Immature natural killer cell (primary cell): ENCODE measurements around the gene TCFL5. TPM values are rescaled to one million over a fixed set of nuclear protein-coding genes. Genes with fewer than 3 reads are reported as not detected.
A peak's percentile ranks its signal among the peaks of the same experiment; 100 is the strongest.

Experiments used
- DNase-seq, 3 donors: peaks; one replicate each; pipeline ENCODE4 v3.0.0; 2022; ENCODE audit warnings: mixed read lengths in 1 of 3
- H3K27ac Mint-ChIP-seq, 6 donors: one replicate each; pipeline ENCODE4 v1.8.0; 2020; ENCODE audit warnings: mixed read lengths in 6 of 6, mild to moderate bottlenecking in 5 of 6, inconsistent platforms in 4 of 6, moderate library complexity in 3 of 6
- H3K27me3 Mint-ChIP-seq, 3 donors: one replicate each; pipeline ENCODE4 v1.8.0; 2020 to 2021; ENCODE audit warnings: low read depth in 3 of 3, mild to moderate bottlenecking in 3 of 3, mixed read lengths in 3 of 3, moderate library complexity in 3 of 3, inconsistent platforms in 1 of 3
- H3K36me3 Mint-ChIP-seq, 3 donors: one replicate each; pipeline ENCODE4 v1.8.0; 2020; ENCODE audit warnings: mixed read lengths in 3 of 3, inconsistent platforms in 2 of 3, mild to moderate bottlenecking in 2 of 3
- H3K4me1 Mint-ChIP-seq, 2 donors: one replicate each; pipeline ENCODE4 v1.8.0; 2020; ENCODE audit warnings: inconsistent platforms in 2 of 2, mild to moderate bottlenecking in 2 of 2, mixed read lengths in 2 of 2, moderate library complexity in 1 of 2
- H3K4me3 Mint-ChIP-seq, 5 donors: one replicate each; pipeline ENCODE4 v1.8.0; 2020; ENCODE audit warnings: mild to moderate bottlenecking in 5 of 5, mixed read lengths in 5 of 5, inconsistent platforms in 3 of 5, moderate library complexity in 3 of 5
- H3K9me3 Mint-ChIP-seq, 6 donors: one replicate each; pipeline ENCODE4 v1.8.0; 2020; ENCODE audit warnings: mild to moderate bottlenecking in 6 of 6, mixed read lengths in 6 of 6, inconsistent platforms in 4 of 6, moderate library complexity in 3 of 6
- polyA plus RNA-seq, 3 donors: library from polyadenylated mRNA; unstranded; fragments of 300-500 nt; fragmentation: Illumina TruSeq; gene quantifications; one replicate each; pipeline ENCODE4 v1.2.3, GENCODE V29; 2021

Gene TCFL5
- polyA plus RNA-seq, 3 donors from 2014 or later = 0.63 to 2.1 (median 1.1) TPM

DNA sequence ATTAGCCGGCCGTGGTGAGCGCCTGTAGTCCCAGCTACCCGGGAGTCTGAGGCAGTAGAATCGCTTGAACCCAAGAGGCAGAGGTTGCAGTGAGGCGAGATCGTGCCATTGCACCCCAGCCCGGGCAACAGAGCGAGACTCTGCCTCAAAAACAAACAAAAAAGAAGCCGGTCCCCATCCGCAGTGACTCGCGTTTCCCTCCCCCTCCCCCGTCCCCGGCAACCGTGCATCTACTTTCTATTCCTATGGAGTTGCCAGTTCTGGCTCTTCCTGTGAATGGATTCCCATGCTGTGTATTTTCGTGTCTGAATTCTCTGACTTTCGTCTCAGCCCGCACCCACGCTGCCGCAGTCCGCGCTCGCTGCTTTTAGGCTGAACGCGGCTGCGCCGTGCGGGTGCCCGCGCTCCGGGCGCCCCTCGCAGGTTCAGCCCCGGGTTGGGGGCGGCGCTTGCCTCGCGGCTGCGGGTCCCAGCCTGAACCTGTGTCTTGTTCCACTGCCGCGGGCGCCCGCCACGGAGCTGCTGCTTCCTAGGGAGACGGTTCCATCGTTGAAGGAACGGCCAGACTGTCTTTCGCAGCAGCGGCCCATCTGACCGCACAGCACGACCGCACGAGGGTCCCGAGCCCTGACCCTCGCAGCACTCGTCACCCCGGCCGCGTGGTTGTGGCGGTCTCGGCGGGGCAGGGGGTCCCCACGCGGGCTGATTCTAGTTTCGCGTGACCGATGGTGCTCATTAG, 66.4 kb downstream of the TCFL5 start:
- H3K27me3 Mint-ChIP-seq = peaks cover 15 to 22% (median 16%) of the 10 kb centered on the region in 3 donors
- H3K4me3 Mint-ChIP-seq = peak overlapping the region; percentile 87 to 92 (median 92)
- H3K4me1 Mint-ChIP-seq = peaks cover 29 to 48% of the 10 kb centered on the region in 2 donors
- H3K27ac Mint-ChIP-seq = peak overlapping the region; percentile 82 to 97 (median 95)
- DNase-seq = peak; percentile 55 to 63 (median 58)
- peaks cover 3 to 11% (median 8%) of the 10 kb centered on the region in 3 donors for H3K36me3 Mint-ChIP-seq
- H3K9me3 Mint-ChIP-seq = no peaks in the 10 kb centered on the region

DNA sequence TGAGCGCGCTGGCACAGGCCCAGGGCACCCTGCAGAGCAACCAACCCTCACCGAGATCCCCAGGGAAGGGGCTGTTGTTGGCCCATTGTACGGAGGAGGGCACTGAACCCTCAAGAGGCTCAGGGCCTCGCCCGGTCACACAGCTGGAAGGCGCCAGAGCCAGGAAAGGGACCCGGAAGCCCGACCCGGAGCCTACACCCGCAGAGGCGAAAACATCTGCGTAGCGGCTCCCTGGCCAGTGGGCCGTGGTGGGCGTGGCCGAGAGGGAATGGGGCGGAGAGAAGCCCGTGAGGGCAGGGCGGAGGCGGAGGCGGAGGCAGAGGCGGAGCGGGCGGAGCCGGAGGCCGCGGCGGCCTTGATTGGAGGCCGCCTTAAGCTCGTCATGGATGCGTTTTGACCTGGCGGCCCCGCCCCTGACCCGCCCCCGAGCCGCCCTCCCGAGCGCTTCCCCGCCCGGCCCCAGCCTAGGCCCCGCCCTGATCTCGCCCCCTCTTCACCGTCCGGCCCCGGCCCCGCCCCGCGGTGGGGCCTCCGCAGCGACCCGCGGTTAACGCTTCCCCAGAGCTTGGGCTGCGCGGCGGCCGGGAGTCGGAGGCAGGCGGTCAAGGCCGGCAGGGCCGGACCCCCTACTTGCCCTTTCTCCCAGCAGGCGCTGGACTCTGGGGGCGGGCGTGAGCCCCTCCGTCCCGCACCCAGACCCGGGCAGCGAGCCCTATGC, 67.5 kb downstream of the TCFL5 start:
- H3K9me3 Mint-ChIP-seq = no peaks in the 10 kb centered on the region
- peak overlapping the region; percentile 82 to 96 (median 95) for H3K27ac Mint-ChIP-seq
- DNase-seq = peak; percentile 97 to 99 (median 98)
- H3K4me1 Mint-ChIP-seq = peaks cover 29 to 46% of the 10 kb centered on the region in 2 donors
- H3K36me3 Mint-ChIP-seq = peaks cover 3 to 6% (median 4%) of the 10 kb centered on the region in 3 donors
- H3K27me3 Mint-ChIP-seq = peaks cover 15 to 22% (median 16%) of the 10 kb centered on the region in 3 donors
- peak overlapping the region; percentile 87 to 92 (median 92) for H3K4me3 Mint-ChIP-seq

DNA sequence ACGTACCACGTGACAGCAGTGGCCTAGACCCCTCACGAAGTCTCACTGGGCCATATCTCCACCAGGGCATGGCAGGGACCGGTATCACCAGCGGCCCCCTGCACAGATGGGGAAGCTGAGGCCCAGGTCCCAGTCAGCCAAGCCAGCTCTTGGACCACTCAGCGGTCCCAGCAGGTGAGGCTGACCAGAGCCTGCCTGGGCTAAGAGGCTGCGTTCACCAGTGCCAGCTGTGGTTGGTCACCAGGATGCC, 67.9 kb downstream of the TCFL5 start:
- Mint-ChIP-seq H3K4me1 (peaks cover 29 to 46% of the 10 kb centered on the region in 2 donors), H3K9me3 (no peaks in the 10 kb centered on the region), H3K27me3 (peaks cover 15 to 22% (median 16%) of the 10 kb centered on the region in 3 donors), H3K36me3 (peaks cover 3 to 5% (median 4%) of the 10 kb centered on the region in 3 donors), H3K4me3 (peak overlapping the region; percentile 75 to 92 (median 81)), H3K27ac (peak overlapping the region; percentile 82 to 96 (median 94))
- no peak for DNase-seq

DNA sequence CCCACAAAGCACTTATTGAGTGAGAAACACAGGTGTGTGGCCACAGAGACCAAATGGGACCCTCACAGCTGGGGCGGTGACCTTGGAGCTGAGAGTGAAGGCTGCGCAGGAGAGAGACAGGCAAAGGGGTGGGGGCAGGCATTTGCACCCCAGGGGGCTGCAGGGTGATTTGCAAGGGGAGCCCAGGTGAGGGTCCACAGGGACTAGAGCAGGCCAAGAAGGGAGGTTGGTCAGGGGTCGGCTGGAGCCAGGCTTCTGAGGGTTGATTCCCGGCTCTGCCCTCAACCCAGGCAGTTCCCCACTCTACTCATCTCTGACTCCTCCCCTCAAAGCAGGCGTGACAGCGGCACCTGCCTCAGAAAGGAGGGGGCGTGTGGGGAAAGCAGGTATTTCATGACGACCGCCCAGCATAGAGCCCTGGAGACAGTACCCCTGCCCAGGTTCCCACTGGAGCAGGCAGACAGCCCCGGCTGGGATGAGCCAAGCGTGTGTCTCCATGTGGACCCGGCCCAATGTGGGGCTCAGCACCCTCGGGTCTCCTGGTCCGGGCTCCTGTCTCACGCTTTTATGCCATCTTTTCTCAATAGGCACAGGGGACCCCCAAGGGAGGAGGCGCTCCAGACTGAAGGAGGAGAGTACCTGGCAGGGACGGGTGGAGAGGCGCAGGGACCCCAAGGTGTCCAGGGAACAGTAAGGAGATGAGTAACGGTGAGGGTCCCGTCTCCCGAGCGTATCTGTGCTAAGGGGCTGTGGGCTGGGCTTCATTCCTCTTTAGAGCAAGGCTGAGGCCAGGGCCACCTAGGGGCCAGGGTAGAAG, 68.5 kb downstream of the TCFL5 start:
- Mint-ChIP-seq H3K36me3 (peaks cover 0 to 3% (median 0%) of the 10 kb centered on the region in 3 donors), H3K27ac (peak overlapping the region; percentile 82 to 96 (median 94)), H3K4me3 (peak overlapping the region; percentile 66 to 92 (median 81)), H3K27me3 (peaks cover 15 to 21% (median 16%) of the 10 kb centered on the region in 3 donors), H3K9me3 (no peaks in the 10 kb centered on the region), H3K4me1 (peaks cover 24 to 44% of the 10 kb centered on the region in 2 donors)
- DNase-seq = no peak

DNA sequence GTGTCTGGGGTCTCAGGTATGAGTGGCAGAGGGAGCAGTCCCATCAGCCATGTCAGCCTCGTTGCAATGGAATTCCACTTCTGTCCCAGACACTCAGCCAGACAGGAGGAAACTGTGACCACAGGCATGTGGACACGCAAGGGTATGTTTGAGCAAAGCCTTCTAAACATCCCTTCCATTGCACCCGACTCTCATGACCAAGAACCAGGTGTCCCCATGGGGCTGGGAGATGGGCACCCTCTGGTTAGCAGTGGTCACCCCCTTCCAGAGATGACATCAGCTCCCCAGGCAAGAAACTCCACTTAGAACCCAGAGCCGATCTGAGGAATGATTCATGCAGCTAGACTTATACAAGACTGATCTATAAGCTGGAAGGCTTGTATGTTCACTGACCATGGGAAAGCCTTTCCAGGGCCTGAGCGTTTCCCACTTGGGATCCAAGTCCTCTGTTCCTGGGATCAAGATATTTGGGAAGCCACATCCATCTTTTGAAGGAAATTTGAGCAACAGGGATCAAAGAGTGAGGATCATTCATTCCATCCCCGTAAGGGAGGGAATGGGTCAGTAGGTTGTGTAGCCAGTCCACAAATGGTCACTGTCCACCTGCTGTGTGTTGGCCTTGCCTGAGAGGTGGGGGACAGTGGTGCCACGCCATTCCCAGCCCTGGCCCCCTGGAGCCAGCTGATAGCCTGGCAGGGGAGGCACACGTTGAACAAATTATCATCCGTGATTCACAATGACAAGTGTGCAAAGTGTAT, 69.3 kb downstream of the TCFL5 start:
- Mint-ChIP-seq H3K4me1 (peaks cover 23 to 37% of the 10 kb centered on the region in 2 donors), H3K27me3 (peaks cover 15 to 23% (median 16%) of the 10 kb centered on the region in 3 donors), H3K36me3 (no peaks in the 10 kb centered on the region), H3K9me3 (no peaks in the 10 kb centered on the region), H3K4me3 (peak overlapping the region in 3 of 5 donors; percentile 30 to 55 (median 51)), H3K27ac (peak overlapping the region; percentile 81 to 95 (median 92))
- DNase-seq = no peak

DNA sequence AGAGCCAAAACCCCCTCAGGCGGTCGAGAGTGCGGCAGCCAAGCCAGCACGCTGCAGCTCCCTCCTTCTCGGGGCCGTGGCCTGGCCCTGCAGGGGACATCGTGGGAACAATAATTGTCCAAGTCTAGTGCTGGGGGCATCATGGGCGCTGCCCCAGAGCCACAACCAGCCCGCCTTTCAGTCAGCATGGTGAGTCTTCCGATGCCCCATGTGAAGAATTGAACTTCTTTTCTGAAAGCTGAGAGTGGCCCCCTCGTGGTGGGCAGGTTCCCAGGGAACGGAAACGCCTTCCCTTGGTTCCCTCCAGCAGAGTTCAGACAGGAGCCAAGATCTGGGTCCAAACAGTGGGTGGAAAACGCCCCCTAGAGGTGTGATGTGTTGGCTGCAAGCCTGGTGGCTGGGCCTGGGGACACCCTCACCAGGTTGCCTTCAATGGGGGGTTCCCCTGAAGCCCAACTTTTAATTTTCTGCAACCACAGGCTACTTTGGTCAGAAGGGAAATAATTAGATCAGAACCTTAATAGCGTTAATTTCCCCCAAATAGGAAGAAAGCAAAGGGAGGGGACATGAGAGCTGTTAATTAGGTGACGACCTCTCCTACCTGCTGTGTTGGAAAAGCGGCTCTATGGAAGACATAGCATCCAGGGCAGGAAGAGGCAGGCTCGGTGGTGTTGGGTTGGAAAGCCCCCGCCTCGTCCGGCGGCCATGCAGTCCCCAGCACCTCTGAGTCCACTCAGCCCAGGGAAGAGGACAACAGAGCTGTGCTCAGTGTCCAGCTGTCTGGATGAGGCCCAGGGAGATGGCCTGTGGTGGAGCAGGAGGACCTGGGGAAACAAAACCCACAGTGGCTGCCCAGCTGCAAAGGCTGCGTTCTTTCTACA, 70.1 kb downstream of the TCFL5 start:
- Mint-ChIP-seq H3K36me3 (no peaks in the 10 kb centered on the region), H3K27me3 (peaks cover 13 to 22% (median 14%) of the 10 kb centered on the region in 3 donors), H3K9me3 (no peaks in the 10 kb centered on the region), H3K4me1 (peaks cover 23 to 33% of the 10 kb centered on the region in 2 donors), H3K4me3 (peak overlapping the region in 2 of 5 donors; percentile 54 to 67), H3K27ac (peak overlapping the region; percentile 10 to 88 (median 56))
- peak; percentile 55 to 65 (median 57) for DNase-seq

Other genes starting within 250 kb of the TCFL5 start
- under 1 TPM in 2 of 3 donors, not detected in 1; 0.34 to 0.40 TPM for gene SLCO4A1, start 219.3 kb downstream of the TCFL5 start, polyA plus RNA-seq
- not detected for gene NTSR1, start 153.0 kb downstream of the TCFL5 start, polyA plus RNA-seq
- gene MRGBP, start 65.3 kb downstream of the TCFL5 start, polyA plus RNA-seq = 10 to 100 TPM; 10.4 to 15.3 (median 12.5) TPM
- 10 to 100 TPM; 21.6 to 75.3 (median 31.3) TPM for gene OGFR, start 57.0 kb downstream of the TCFL5 start, polyA plus RNA-seq
- under 1 TPM in 1 of 3 donors, not detected in 2; 0.87 TPM for gene COL9A3, start 44.8 kb downstream of the TCFL5 start, polyA plus RNA-seq
- 10 to 100 TPM; 23.1 to 48.8 (median 37.7) TPM for gene DIDO1, start 64.7 kb upstream of the TCFL5 start, polyA plus RNA-seq
- 10 to 100 TPM; 20.7 to 26.8 (median 21.3) TPM for gene GID8, start 76.3 kb upstream of the TCFL5 start, polyA plus RNA-seq
- gene SLC17A9, start 90.9 kb upstream of the TCFL5 start, polyA plus RNA-seq = 1 to 10 TPM in 2 of 3 donors, under 1 TPM in 1; 0.95 to 3.5 (median 2.0) TPM
- not detected for gene BHLHE23, start 145.1 kb upstream of the TCFL5 start, polyA plus RNA-seq